Right renal pelvis (tissue), 4 donors: ENCODE data around the gene BLOC1S3. TPM values are rescaled to one million over a fixed set of nuclear protein-coding genes. Genes with fewer than 3 reads are reported as not detected.
"Not testable (repeated sequence)": the region's sequence is repeated elsewhere in the genome, so short reads cannot be mapped to it uniquely, and the experiment has no call there.

ENCODE experiments used
- DNase-seq, 4 donors: peaks; one replicate each; pipeline ENCODE4 v3.0.0-alpha.2; 2013; ENCODE audit warnings: low read depth in 4 of 4, low spot score in 3 of 4, missing footprints in 1 of 4
- polyA plus RNA-seq, 4 donors: library from polyadenylated mRNA; unstranded; fragments of 120-200 nt; gene quantifications; one replicate each; pipeline ENCODE4 v1.2.1, GENCODE V29; 2013; ENCODE audit not compliant: insufficient read length in 4 of 4

Gene BLOC1S3
- polyA plus RNA-seq, 4 donors = 10.5 to 13.9 (median 11.2) TPM

- no peak for DNase-seq
Observed at GRCh38 chr19:45217957-45218334, 39.4 kb downstream of the BLOC1S3 start.

GRCh38 chr19:45218426-45218825 lies 39.8 kb downstream of the BLOC1S3 start:
- DNase-seq = no peak

GRCh38 chr19:45218911-45219743 lies 40.5 kb downstream of the BLOC1S3 start:
- no peak for DNase-seq

- no peak for DNase-seq
Observed at GRCh38 chr19:45222724-45223123, 44.1 kb downstream of the BLOC1S3 start.

- no peak for DNase-seq
Observed at GRCh38 chr19:45223879-45224278, 45.3 kb downstream of the BLOC1S3 start.

- DNase-seq = no peak
Observed at GRCh38 chr19:45224645-45225044, 46.1 kb downstream of the BLOC1S3 start.

GRCh38 chr19:45229056-45229455 lies 50.5 kb downstream of the BLOC1S3 start:
- not testable (repeated sequence) for DNase-seq

Other genes starting within 250 kb of the BLOC1S3 start
- not detected for gene APOC4, start 236.5 kb upstream of the BLOC1S3 start, polyA plus RNA-seq
- 10 to 100 TPM in 2 of 4 donors, 1 to 10 TPM in 2; 6.2 to 14.9 (median 9.6) TPM for gene APOC2, start 232.7 kb upstream of the BLOC1S3 start, polyA plus RNA-seq
- gene CLPTM1, start 223.4 kb upstream of the BLOC1S3 start, polyA plus RNA-seq = 100 to 1,000 TPM; 107 to 127 (median 121) TPM
- 1 to 10 TPM; 5.2 to 7.7 (median 5.9) TPM for gene RELB, start 177.3 kb upstream of the BLOC1S3 start, polyA plus RNA-seq
- 10 to 100 TPM; 55.8 to 63.3 (median 59.1) TPM for gene CLASRP, start 139.7 kb upstream of the BLOC1S3 start, polyA plus RNA-seq
- gene ZNF296, start 102.3 kb upstream of the BLOC1S3 start, polyA plus RNA-seq = 1 to 10 TPM in 1 of 4 donors, under 1 TPM in 3; 0.78 to 1.5 (median 0.95) TPM
- 10 to 100 TPM; 19.0 to 26.7 (median 21.8) TPM for gene GEMIN7, start 99.5 kb upstream of the BLOC1S3 start, polyA plus RNA-seq
- 10 to 100 TPM; 23.8 to 35.3 (median 26.0) TPM for gene PPP1R37, start 85.6 kb upstream of the BLOC1S3 start, polyA plus RNA-seq
- gene NKPD1, start 17.8 kb upstream of the BLOC1S3 start, polyA plus RNA-seq = under 1 TPM; 0.10 to 0.25 (median 0.11) TPM
- gene TRAPPC6A, start 547 bp upstream of the BLOC1S3 start, polyA plus RNA-seq = 10 to 100 TPM; 32.1 to 60.7 (median 35.3) TPM
- gene EXOC3L2, start 66.6 kb downstream of the BLOC1S3 start, polyA plus RNA-seq = 10 to 100 TPM in 1 of 4 donors, 1 to 10 TPM in 3; 8.2 to 12.6 (median 8.9) TPM
- gene MARK4, start 72.5 kb downstream of the BLOC1S3 start, polyA plus RNA-seq = 10 to 100 TPM; 35.9 to 42.3 (median 40.7) TPM
- under 1 TPM; 0.33 to 0.84 (median 0.56) TPM for gene CKM, start 144.1 kb downstream of the BLOC1S3 start, polyA plus RNA-seq
- 1 to 10 TPM in 2 of 4 donors, under 1 TPM in 2; 0.76 to 3.0 (median 1.1) TPM for gene KLC3, start 162.0 kb downstream of the BLOC1S3 start, polyA plus RNA-seq
- 10 to 100 TPM; 33.2 to 35.5 (median 33.8) TPM for gene ERCC2, start 191.8 kb downstream of the BLOC1S3 start, polyA plus RNA-seq
- 10 to 100 TPM in 2 of 4 donors, 1 to 10 TPM in 2; 7.3 to 12.0 (median 9.1) TPM for gene PPP1R13L, start 226.3 kb downstream of the BLOC1S3 start, polyA plus RNA-seq
- gene POLR1G, start 227.9 kb downstream of the BLOC1S3 start, polyA plus RNA-seq = 1 to 10 TPM; 3.4 to 5.3 (median 3.9) TPM
- 10 to 100 TPM; 74.4 to 87.4 (median 79.2) TPM for gene ERCC1, start 245.1 kb downstream of the BLOC1S3 start, polyA plus RNA-seq